Breast epithelium (tissue), 4 donors: ENCODE measurements around the gene FHIT. TPM values are rescaled to one million over a fixed set of nuclear protein-coding genes. Genes with fewer than 3 reads are reported as not detected.

Experiments used
- DNase-seq, 2 donors: peaks; one replicate each; pipeline ENCODE4 v3.0.0-alpha.2; 2019; ENCODE audit warnings: low spot score in 2 of 2
- H3K27ac ChIP-seq, 2 donors: fragments of 200-600 bp; sonication (generic) in 1 of 2; one replicate each; pipeline ENCODE4 v1.5.1; 2016 to 2019; ENCODE audit warnings: mild to moderate bottlenecking in 1 of 2
- H3K27me3 ChIP-seq, 2 donors: fragments of 200-600 bp; sonication (generic) in 1 of 2; one replicate each; pipeline versions ENCODE4 v1.5.1 to v1.6.0; 2017 to 2019; ENCODE audit warnings: control low read depth in 1 of 2, mild to moderate bottlenecking in 1 of 2
- H3K36me3 ChIP-seq: fragments of 200-600 bp; one replicate; pipeline ENCODE4 v1.5.1; 2019
- H3K4me1 ChIP-seq, 2 donors: fragments of 200-600 bp; sonication (generic); one replicate each; pipeline ENCODE4 v1.5.1; 2016 to 2019; ENCODE audit warnings: control low read depth in 1 of 2
- H3K4me3 ChIP-seq, 3 donors: fragments of 200-600 bp; sonication (generic); 1 replicate in 2 of 3; 2 replicates in 1 of 3; pipeline ENCODE4 v1.5.1; 2016 to 2019; ENCODE audit warnings: mild to moderate bottlenecking in 3 of 3, moderate library complexity in 2 of 3
- H3K9me3 ChIP-seq, 2 donors: fragments of 200-600 bp; sonication (generic) in 1 of 2; one replicate each; pipeline ENCODE4 v1.5.1; 2016 to 2019; ENCODE audit warnings: control low read depth in 1 of 2
- CTCF ChIP-seq, 3 donors: fragments of 450-650 bp; IDR thresholded peaks; one replicate each; pipeline ENCODE4 v1.5.1; 2016 to 2017; ENCODE audit warnings: antibody characterized with exemption in 3 of 3, mild to moderate bottlenecking in 3 of 3, moderate library complexity in 3 of 3
- POLR2A ChIP-seq: fragments of 450-650 bp; IDR thresholded peaks from one replicate; pipeline ENCODE4 v1.6.1; 2016; ENCODE audit warnings: antibody characterized with exemption, mild to moderate bottlenecking, moderate library complexity
- POLR2AphosphoS5 ChIP-seq, 3 donors: sonication (generic); formaldehyde crosslinking; IDR thresholded peaks; one replicate each; pipeline ENCODE4 v1.6.1; 2017; ENCODE audit warnings: antibody characterized with exemption in 3 of 3
- intact Hi-C: fragments of 100-400 bp; cut with DNase I; formaldehyde crosslinking; loops from one replicate; pipeline ENCODE4 v1.15.1; 2023; ENCODE audit warnings: low total_unique reads
- total RNA-seq, 3 donors: library from RNA; depleted of rRNA; stranded (reverse); fragments of >200 nt; gene quantifications; one replicate each; pipeline ENCODE4 v1.1.0, GENCODE V29; 2016

The FHIT gene
- total RNA-seq, 3 donors from 2014 or later: 9.0 to 19.2 (median 17.7) TPM

DNA sequence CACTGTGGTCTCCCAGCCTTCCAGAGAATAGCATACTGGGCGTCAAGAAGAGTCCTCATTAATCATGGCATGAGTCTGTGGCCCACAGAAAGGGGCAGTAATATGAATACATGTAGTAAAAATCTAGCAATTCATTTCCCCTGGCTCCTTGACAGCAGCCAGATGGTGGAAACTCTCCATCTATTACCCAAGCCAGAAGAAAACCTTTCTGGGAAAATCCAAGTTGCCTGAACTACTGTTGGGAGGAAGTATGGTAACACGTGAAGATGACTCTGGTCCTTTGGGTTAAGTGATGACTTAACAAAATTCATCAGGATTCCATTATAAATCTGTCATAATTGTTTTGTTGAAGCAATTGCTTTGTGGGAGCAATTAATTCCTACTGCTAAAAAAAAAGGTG lies 530.5 kb downstream of the FHIT start:
- TF ChIP-seq POLR2AphosphoS5 (IDR thresholded peaks at IDR 0.05) (no peak), CTCF (IDR thresholded peaks at IDR 0.05) (no peak), POLR2A (no peak)
- no peak for DNase-seq
- no peaks in the 10 kb centered on the region for H3K36me3 ChIP-seq
- no peaks in the 10 kb centered on the region for H3K4me1 ChIP-seq
- H3K9me3 ChIP-seq: no peaks in the 10 kb centered on the region
- intact Hi-C loops: no loop called here
- no peak overlapping the region for H3K27ac ChIP-seq
- no peaks in the 10 kb centered on the region for H3K27me3 ChIP-seq
- no peak overlapping the region for H3K4me3 ChIP-seq

DNA sequence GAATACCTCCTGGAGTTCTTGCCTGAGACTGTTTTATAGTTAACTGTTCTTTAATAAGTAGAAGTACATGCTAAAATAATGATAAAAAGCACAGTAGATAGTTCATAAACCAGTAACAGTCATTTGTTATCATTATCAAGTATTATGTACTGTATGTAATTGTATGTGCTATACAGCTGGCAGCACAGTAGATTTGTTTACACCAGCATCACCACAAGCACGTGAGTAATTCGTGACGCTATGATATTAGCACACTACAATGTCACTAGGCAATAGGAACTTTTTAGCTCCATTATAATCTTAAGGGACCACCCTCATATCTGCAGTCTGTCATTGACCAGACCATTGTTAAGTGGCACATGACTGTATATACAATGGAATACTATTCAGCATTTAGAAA lies 534.7 kb downstream of the FHIT start:
- TF ChIP-seq CTCF (IDR thresholded peaks at IDR 0.05): no peak
- no peak for TF ChIP-seq POLR2A
- no peak for TF ChIP-seq POLR2AphosphoS5 (IDR thresholded peaks at IDR 0.05)
- Histone ChIP-seq H3K27ac (no peak overlapping the region), H3K4me1 (no peaks in the 10 kb centered on the region), H3K27me3 (no peaks in the 10 kb centered on the region), H3K9me3 (no peaks in the 10 kb centered on the region), H3K36me3 (no peaks in the 10 kb centered on the region), H3K4me3 (no peak overlapping the region)
- no peak for DNase-seq
- intact Hi-C loops: no loop called here

DNA sequence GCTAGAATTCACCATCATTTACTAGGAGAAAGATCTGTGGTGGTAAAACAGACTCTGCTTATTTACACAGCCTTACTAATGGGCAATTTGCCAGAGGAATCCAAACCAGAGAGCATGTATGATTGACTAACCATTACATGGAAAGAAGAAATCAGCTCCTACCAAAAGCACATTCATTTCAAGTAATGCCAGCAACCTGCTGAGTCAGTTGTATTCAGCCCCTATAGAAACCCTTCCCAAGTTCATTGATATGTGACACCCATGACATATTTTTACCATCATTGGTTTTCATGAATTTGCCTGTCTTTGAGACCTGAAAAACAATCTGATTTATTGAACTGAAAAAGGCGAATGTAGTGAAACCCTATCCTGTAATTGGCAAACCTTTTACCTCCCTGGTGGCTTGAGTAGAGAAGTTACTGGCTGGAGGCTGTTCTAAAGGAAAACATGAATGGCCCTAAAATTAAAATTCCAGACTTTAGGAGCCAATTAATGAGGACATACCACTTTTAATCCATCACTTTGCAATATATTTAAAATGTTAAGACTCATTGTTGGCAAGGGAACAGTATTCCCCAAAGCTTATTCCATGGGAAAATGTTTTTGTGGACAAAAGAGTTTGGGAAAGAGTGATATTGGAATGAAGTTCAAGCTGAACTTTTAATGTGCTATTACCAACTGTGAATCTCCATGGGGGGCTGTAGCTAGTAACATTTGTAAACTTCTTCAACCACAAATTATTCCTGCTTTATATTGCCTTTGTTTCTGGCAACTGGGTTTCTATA lies 542.9 kb downstream of the FHIT start:
- TF ChIP-seq CTCF (IDR thresholded peaks at IDR 0.05) (no peak), POLR2A (no peak), POLR2AphosphoS5 (IDR thresholded peaks at IDR 0.05) (no peak)
- Histone ChIP-seq H3K4me3 (no peak overlapping the region), H3K9me3 (no peaks in the 10 kb centered on the region), H3K4me1 (no peaks in the 10 kb centered on the region), H3K27me3 (no peaks in the 10 kb centered on the region), H3K36me3 (no peaks in the 10 kb centered on the region), H3K27ac (no peak overlapping the region)
- intact Hi-C loops: no loop called here
- no peak for DNase-seq

- no peak overlapping the region for H3K4me3 ChIP-seq
Observed at GRCh38 chr3:60707452-60708020, 543.7 kb downstream of the FHIT start.

More at GRCh38 chr3:60707452-60708020, 543.7 kb downstream of the FHIT start:
- no peaks in the 10 kb centered on the region for H3K36me3 ChIP-seq
- no peak overlapping the region for H3K27ac ChIP-seq
- intact Hi-C loops: no loop called here
- H3K27me3 ChIP-seq: no peaks in the 10 kb centered on the region
- no peaks in the 10 kb centered on the region for H3K9me3 ChIP-seq
- TF ChIP-seq CTCF (IDR thresholded peaks at IDR 0.05) (no peak), POLR2A (no peak), POLR2AphosphoS5 (IDR thresholded peaks at IDR 0.05) (no peak)
- no peaks in the 10 kb centered on the region for H3K4me1 ChIP-seq
- DNase-seq: no peak
